Esophagus squamous epithelium (tissue), 4 donors: ENCODE results near the gene CARS2.

ENCODE experiments used
- CTCF ChIP-seq, 6 experiments: fragments of 450-650 bp in 4 of 6; fragments of 200-600 bp in 2 of 6; sonication (generic) in 2 of 6; IDR thresholded peaks; one replicate each; pipeline ENCODE4 v1.5.1; 2016 to 2019; ENCODE audit warnings: antibody characterized with exemption in 6 of 6, mild to moderate bottlenecking in 4 of 6, moderate library complexity in 4 of 6
- POLR2A ChIP-seq, 4 donors: fragments of 450-650 bp; IDR thresholded peaks; one replicate each; pipeline ENCODE4 v1.6.1; 2017; ENCODE audit warnings: antibody characterized with exemption in 4 of 4, mild to moderate bottlenecking in 4 of 4, moderate library complexity in 3 of 4

GRCh38 chr13:110610955-110611595 lies 94.8 kb downstream of the CARS2 start:
- TF ChIP-seq CTCF (IDR thresholded peaks at IDR 0.05) (no peak), POLR2A (IDR thresholded peaks at IDR 0.05) (no peak)
